ENCODE data around the gene LOXL3.

Gene LOXL3

DNA sequence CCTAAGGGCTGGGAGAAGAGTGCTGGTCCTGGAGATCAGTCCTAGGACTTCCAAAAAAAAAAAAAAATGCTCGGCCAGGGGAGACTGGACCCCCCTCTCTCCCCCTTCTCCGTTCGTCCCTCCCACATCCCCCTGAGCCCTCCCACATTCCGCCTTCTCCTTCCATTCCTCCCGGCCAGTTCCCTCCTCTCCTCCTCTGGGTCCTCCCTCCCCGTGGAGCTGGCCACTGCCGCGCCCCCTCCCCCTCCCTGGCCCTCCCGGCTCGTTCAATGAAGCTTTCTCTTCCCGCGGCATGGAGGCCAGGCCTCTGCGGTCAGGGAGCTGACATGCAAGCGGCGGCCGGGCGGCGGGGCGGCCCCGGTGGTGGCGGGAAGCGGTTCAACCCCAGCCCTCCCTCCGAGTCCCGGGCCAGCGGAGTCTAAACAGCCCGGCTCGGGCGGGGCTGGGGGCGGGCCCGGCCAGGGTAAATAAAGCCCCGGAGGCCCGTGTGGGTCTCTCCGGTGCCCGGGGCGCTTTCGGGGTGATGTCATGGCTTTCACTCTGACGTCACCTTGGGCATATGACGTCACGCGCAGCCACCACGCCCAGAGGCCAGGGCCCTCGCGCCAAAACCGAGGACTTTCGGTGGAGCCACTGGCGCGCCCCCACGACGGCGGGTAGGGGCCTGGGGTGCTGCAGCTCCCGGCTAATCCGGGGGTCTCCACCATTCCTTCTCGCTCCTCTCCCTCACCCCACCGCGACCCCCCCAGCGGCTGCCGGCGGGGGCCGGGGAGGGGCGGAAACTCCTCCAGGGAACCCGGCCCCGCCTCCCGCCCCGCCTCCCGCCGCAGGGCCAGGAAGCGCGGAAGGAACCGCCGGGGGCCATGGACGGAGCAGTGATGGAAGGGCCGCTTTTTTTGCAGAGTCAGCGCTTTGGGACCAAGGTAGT is at the start of gene LOXL3, which contains the start of gene DOK1:
TSS of gene LOXL3 (minus strand) at position 51 of the 928 bp plus-strand sequence. CDS start 1,308 bp downstream, outside the sequence.
TSS of gene DOK1 (plus strand) at position 829 of the 928 bp plus-strand sequence. CDS start at position 864, 35 bp downstream.
- DNase-seq: peak; percentile 93

DNA sequence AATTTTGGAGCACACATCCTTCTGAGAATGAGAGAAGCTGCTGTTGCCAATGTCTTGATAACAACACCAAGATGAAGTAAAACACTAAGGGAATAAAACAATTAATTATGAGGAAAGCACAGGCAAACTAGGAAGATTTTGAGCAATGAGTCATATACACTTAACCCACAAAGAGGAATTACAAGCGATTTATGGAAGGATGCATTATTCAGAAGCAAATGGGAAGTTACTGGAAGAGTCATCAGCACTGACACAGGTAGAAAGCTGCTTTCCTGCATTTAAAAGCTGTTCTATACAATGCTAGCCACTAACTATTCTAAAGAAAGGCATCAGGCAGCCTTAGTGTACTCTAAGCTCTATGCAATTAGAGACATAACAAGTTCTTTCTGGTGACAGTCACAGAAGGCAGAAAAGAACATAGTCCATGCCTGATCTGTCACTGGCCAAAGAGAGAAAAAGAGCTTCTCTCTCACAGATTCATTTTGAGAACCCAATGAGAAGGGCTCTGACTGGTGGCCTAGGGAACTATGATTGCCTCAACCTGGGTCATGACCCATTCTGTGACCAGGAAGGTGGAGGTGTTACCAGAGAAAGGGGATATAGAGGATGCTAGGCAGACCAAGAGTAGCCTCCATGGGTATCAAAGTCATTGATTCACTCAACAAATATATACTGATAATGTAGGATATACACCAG is 49.0 kb upstream of the LOXL3 start:
- no peak for DNase-seq

DNA sequence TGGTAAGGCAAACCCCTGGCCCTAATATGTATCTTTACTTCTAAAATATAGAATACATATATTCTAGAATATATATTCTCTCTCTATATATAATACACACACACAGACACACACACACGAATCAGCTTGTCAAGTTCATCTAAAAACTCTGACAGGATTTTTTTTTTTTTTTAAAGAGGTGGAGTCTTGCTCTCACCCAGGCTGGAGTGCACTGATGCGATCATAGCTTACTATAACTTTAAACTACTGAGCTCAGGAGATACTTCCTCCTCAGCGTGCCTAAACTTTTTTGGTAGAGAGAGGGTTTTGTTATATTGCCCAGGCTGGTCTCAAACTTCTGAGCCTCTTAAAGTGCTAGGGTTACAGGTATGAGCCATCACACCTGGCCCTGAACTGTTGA is 45.9 kb upstream of the LOXL3 start:
- DNase-seq: no peak

DNA sequence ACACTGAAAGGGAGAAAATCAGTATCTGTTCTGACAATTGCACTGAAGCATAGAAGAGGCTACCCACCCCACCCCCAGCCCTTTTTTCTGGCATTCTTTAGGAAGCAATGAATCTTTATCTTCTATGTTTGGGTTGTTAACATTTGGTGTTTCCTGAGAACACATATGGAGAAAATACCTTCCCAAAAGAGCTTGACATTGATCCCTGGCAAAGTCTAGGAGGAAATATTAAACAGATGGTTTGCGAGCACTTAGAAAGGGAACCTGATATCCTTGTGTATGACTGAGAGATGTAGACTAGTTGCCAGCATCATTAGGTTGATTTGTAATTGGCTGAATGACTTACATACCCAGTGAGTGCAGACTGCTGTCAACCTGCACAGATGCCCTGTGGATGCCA is 43.7 kb upstream of the LOXL3 start:
- DNase-seq: no peak

- no peak for DNase-seq
Observed at GRCh38 chr2:74596584-74596983, 42.8 kb upstream of the LOXL3 start.

DNA sequence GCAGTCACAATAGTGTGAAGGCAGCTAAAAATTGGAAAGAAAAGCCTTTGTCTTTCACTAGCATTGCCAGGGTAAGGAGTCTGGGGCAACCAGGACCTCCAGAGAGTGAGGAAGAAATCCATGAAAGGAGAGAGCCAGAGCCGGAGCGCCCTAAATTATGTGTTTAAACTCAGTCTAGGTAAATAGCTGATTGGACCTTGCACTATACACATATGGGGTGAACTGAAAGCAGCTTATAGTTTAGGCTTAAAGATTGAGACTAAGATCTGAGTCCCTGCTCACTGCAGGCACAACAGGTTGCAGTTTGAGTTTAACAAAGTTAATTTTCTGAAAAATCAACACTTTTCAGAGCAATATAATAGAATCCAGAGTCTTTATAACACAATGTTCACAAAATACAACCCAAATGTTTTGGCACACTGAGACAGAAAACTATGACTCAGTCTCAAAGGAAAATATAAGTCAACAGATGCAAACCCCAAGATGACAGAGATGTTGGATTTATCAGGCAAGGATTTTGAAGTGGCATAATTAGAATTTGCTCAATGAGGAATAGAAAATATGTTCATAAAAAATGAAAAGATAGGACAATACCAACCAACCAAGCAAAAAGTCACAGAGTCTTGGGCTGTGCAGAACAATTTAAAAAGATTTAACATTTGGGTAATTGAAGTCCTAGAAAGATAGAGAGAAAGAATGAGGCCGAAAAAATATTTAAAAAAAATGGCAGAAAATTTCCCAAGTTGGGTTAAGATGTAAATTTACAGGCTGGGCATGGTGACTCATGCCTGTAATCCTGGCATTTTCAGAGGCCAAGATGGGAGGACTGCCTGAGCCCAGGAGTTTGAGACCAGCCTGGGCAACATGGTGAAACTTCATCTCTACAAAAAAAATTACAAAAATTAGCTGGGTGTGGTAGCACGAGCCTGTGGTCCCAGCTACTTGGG is 40.4 kb upstream of the LOXL3 start:
- no peak for DNase-seq

DNA sequence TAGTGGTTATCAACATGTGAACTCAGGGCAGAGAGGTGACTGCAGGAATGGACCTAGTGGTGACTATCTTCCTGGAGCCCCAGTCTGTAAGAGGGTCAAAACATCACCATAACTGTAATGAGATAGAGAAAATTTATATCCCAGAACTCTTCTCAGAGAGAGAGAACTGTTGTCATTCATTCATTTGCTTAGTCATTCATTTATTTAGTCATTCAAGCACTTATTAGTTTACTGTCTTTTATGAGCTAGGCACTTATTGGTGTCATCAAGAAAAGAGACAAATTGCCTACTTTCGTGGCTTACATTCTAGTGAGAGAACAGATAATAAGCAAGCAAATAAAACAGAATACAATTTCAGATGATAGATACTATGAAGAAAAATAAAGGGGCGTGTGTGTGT is 34.9 kb upstream of the LOXL3 start:
- DNase-seq: no peak

DNA sequence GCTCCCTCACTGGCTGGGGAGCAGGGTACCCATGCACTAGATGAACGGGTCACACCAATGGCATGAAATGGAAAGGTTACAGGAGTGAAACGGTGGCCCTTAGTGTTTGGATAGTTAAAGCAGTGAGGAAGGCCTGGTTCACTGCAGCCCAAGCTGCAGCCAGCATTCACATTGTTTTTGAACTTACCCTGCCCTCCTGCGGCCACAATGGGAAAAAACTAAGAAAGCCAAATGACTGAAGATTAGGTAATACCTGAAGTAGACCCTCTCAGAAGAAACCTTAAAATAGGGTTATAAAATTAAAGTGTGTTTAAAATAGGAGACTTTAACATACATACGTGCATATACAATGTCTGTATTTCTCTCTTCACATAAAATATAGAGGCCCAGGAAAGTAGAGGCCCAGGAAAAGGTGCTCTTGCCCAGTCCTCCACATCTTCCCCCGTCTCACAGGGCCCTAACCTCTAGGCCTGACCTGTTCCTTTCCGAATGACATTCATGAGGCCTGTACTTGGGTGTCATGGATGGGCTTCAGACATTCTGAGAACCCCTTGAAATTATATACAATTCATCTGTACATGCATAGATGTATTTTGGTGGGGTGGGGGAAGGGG is 34.0 kb upstream of the LOXL3 start:
- DNase-seq: peak; percentile 79

- peak; percentile 42 for DNase-seq
Observed at GRCh38 chr2:74585406-74586185, 31.9 kb upstream of the LOXL3 start.

DNA sequence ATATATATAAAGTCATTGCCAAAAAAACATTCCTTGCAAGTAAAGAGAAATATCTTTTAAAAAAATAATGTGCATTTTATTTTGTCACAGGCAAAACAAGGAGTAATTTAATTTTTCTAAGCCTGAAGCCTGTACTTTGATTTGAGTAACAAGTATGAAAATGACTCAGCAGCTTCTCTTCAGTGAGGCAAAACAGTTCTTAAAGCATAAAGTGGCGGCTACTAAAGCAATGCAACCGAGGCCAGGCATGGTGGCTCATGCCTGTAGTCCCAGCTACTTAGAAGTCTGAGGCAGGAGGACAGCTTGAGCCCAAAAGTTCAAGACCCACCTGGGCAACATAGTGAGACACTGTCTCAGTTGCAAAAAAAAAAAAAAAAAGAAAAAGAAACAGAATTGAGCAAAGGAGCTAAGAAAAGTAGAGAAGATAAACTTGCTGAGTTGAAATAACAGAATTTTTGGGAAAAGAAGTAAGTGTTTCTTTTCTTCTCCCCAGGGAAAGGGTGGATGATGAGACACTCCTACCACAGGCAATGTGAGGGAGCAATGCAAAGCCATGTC is 30.4 kb upstream of the LOXL3 start:
- DNase-seq: no peak

- DNase-seq: no peak
Observed at GRCh38 chr2:74583504-74583903, 29.8 kb upstream of the LOXL3 start.

GRCh38 chr2:74582184-74582583 is 28.4 kb upstream of the LOXL3 start:
- DNase-seq: no peak

DNA sequence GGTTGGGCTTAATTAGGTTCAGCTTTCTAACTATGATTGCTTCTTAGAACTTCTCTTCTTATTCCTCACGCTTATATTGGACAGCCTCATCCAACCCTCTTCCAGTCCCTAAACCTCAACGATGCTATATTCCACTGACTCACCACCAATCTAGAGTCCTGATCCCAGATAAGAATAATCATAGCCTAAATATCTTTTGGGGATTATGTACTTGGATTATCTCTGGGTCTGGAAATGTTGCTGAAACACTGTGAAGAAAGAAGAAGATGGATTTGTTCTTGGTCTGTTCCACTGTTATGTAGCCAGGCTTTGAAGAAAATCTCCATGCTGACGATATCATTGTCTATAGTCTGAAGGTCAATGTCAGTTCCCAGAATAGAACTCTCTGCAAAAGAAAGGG is 27.7 kb upstream of the LOXL3 start:
- DNase-seq: no peak

GRCh38 chr2:74578408-74578807 is 24.7 kb upstream of the LOXL3 start:
- no peak for DNase-seq

DNA sequence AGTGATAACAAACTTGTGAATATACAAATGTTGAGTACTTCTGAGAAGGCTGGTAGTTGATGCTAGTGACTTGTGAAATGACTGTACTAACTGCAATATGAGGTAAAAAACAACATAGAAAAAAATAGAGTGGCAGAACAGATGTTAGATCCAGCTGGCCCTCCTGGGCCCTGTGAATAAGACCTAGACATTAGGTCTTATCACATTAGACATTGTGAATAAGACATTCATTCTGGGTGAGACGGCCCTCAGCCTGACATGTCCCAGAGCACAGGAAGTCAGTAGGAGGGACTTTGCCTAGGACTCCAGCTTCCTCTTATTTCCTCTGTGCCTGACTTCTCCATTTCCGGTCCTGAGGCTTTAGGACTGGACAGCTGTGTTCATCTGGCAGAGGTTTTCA is 23.7 kb upstream of the LOXL3 start:
- no peak for DNase-seq

GRCh38 chr2:74576863-74577229 is 23.1 kb upstream of the LOXL3 start:
- DNase-seq: peak; percentile 63

- no peak for DNase-seq
Observed at GRCh38 chr2:74576211-74576862, 22.6 kb upstream of the LOXL3 start.

DNA sequence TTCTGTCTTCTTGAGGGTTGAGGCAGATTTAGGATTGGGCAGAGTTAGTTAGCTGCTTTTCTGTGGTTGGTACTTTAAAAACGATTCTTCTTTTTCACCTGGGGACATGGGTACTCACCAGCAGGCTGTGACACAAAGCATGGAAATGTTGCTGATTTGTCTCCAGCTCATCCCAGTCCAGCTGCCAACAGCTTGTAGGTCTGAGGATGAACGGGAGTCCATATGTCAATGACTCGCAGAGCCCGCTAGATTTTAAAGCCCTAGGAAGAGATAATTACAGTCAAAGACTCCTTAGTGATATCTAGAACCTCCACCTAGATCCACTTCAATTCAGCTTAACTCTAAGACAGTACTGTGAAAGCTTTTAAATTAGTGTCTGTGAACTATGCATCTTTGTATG is 21.6 kb upstream of the LOXL3 start:
- DNase-seq: no peak

- DNase-seq: no peak
Observed at GRCh38 chr2:74573747-74574562, 20.2 kb upstream of the LOXL3 start.
